Panc1 (cell line): Measurements from ENCODE around the gene KLK12.

Source experiments
- CTCF ChIP-seq: fragments of 450-650 bp; IDR thresholded peaks from 2 replicates; pipeline ENCODE4 v1.5.1; 2017; ENCODE audit warnings: mild to moderate bottlenecking
- POLR2AphosphoS5 ChIP-seq: IDR thresholded peaks from 2 replicates; pipeline ENCODE4 v1.6.1; 2012; ENCODE audit warnings: mild to moderate bottlenecking, low read depth, low read length, moderate library complexity
- SIN3A ChIP-seq: IDR thresholded peaks from 2 replicates; pipeline ENCODE4 v1.6.1; 2012; ENCODE audit warnings: low read depth, mild to moderate bottlenecking, low read length, moderate library complexity, borderline replicate concordance; ENCODE audit not compliant: insufficient read depth

GRCh38 chr19:51001515-51001914 lies 33.3 kb downstream of the KLK12 start, which contains the start of gene KLK8:
- TF ChIP-seq CTCF (no peak), POLR2AphosphoS5 (no peak), SIN3A (no peak)
